ENCODE data around the gene NUDT8. TPM values are rescaled to one million over a fixed set of nuclear protein-coding genes. Genes with fewer than 3 reads are reported as not detected.

NUDT8 gene
- polyA plus RNA-seq, 1 donor (not counting 4 experiments of a cell fraction or from before 2014, with no cell fraction given) = 1.1 TPM

DNA sequence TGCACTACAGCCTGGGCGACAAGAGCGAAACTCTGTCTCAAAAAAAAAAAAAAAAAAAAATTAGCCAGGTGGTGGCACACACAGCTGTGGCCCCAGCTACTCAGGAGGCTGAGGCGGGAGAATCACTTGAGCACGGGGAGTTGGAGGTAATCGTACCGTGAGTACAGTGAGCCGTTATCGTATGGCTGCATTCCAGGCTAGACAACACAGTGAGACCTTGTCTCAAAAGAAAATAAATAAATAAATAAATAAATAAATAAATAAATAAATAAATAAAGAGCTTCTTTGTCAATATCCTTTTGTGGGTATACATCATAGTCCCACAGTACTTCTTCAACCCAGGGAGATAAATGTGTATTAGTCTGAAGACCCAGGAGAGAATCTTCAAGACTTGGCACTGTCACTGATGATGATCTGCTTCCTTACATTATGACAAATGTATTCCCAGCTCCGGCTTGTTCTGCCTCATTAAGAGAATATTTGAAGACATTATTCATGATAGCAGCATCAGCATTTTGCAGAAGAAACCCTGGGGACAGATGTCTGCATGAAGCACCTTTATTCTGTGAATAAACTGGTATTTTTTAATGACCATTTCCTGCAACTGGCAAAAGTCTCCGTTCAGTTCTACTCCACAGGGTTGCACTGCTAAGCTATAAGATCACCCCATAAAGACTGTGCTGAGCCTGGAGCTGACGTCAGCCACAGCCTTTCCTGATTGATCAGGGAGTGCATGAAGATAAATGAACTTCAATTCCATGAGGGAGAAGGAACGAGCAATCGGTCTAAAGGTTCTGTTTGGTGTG, 22.4 kb upstream of the NUDT8 start:
- DNase-seq (ENCODE audit: low read depth, low spot score) (no peak), FAIRE-seq (peak; percentile 67)

DNA sequence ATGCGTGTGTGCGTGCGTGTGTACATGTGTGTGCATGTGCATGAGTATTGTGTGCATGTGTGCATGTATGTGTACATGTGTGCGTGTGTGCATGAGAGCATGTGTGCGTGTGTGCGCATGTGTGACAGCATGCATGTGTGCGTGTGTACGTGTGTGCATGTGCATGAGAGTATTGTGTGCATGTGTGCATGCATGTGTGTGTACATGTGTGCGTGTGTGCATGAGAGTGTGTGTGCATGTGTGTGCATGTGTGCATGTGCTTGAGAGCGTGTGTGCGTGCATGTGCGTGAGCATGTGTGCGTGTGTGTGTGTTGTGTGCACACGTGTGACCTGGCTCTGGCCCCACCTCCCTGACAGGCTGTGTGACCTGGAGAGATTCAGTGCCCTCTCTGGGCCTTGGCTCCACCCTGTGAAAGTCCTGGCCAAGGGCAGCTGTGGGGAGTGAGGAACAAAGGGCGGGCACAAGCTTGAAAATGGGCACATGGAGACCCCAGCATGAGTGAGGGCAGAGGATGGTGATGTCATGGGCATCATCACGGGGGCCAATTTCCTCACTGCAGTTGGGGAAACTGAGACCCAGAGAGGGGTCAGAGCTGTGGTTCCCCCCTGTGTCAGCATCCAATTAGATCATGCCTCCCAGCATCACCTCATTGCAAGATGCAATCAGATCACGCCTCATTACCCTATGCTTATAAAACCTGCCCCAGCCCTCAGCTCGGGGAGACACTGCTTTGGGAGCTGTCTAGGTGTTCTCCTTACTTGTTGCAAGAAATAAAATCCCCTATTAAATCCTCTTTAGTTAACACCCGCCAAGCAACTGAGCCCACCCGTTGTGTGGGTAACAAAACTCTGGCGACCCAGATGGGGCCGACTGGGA, 20.1 kb upstream of the NUDT8 start:
- DNase-seq (ENCODE audit: low read depth, low spot score) = no peak
- no peak overlapping the region for H3K4me2 ChIP-seq (ENCODE audit: control insufficient read depth, extremely low read depth, insufficient read depth, low read depth, low read length)
- H3K36me3 ChIP-seq (ENCODE audit: control insufficient read depth in 2 of 2, extremely low read depth in 1 of 2, insufficient read depth in 2 of 2, low read length in 2 of 2) = no peaks in the 10 kb centered on the region
- TF ChIP-seq EZH2 (IDR thresholded peaks at IDR 0.05; ENCODE audit: low read length) = no peak
- TF ChIP-seq, protein P1, sequence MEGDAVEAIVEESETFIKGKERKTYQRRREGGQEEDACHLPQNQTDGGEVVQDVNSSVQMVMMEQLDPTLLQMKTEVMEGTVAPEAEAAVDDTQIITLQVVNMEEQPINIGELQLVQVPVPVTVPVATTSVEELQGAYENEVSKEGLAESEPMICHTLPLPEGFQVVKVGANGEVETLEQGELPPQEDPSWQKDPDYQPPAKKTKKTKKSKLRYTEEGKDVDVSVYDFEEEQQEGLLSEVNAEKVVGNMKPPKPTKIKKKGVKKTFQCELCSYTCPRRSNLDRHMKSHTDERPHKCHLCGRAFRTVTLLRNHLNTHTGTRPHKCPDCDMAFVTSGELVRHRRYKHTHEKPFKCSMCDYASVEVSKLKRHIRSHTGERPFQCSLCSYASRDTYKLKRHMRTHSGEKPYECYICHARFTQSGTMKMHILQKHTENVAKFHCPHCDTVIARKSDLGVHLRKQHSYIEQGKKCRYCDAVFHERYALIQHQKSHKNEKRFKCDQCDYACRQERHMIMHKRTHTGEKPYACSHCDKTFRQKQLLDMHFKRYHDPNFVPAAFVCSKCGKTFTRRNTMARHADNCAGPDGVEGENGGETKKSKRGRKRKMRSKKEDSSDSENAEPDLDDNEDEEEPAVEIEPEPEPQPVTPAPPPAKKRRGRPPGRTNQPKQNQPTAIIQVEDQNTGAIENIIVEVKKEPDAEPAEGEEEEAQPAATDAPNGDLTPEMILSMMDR (optimal IDR thresholded peaks at IDR 0.05 in 1 of 3, IDR thresholded peaks at IDR 0.05 in 1 of 3, conservative IDR thresholded peaks at IDR 0.05 in 1 of 3; ENCODE audit: extremely low read depth in 1 of 3, insufficient read depth in 2 of 3, low read length in 3 of 3) = no peak
- dilution Hi-C loops (cut with MboI; ENCODE audit: extremely low pct_ligation_motif_present, low sequenced_read_pairs) = no loop called here
- no peak overlapping the region for H3K4me3 ChIP-seq (ENCODE audit: control insufficient read depth in 2 of 3, extremely low read depth in 1 of 3, insufficient read depth in 2 of 3, low read depth in 1 of 3, low read length in 3 of 3)
- H3K9me3 ChIP-seq (ENCODE audit: control insufficient read depth, low read depth, low read length) = no peaks in the 10 kb centered on the region
- no peak overlapping the region for H3K27ac ChIP-seq (ENCODE audit: control insufficient read depth, insufficient read depth, low read length)
- H3K9me1 ChIP-seq (ENCODE audit: control insufficient read depth, extremely low read depth, insufficient read depth, low read length) = no peaks in the 10 kb centered on the region
- H2AFZ ChIP-seq (ENCODE audit: control insufficient read depth, low read length) = no peak overlapping the region
- H4K20me1 ChIP-seq (ENCODE audit: control insufficient read depth, extremely low read depth, insufficient read depth, low read length) = no peaks in the 10 kb centered on the region
- H3K79me2 ChIP-seq (ENCODE audit: control insufficient read depth, insufficient read depth, low read length) = no peaks in the 10 kb centered on the region
- no peaks in the 10 kb centered on the region for H3K27me3 ChIP-seq (ENCODE audit: control insufficient read depth, extremely low read depth, insufficient read depth, low read length)
- H3K9ac ChIP-seq (ENCODE audit: control insufficient read depth, extremely low read depth, insufficient read depth, low read length) = no peak overlapping the region
- H3K4me1 ChIP-seq (ENCODE audit: control insufficient read depth, extremely low read depth, insufficient read depth, low read length) = peaks cover 6% of the 10 kb centered on the region
- no peak for FAIRE-seq

More for the DNA sequence above, 22.4 kb upstream of the NUDT8 start:
- H3K4me2 ChIP-seq (ENCODE audit: control insufficient read depth, extremely low read depth, insufficient read depth, low read depth, low read length) = peak overlapping the region; percentile 2
- no peaks in the 10 kb centered on the region for H3K79me2 ChIP-seq (ENCODE audit: control insufficient read depth, insufficient read depth, low read length)
- no peak overlapping the region for H3K4me3 ChIP-seq (ENCODE audit: control insufficient read depth in 2 of 3, extremely low read depth in 1 of 3, insufficient read depth in 2 of 3, low read depth in 1 of 3, low read length in 3 of 3)
- no peak overlapping the region for H3K9ac ChIP-seq (ENCODE audit: control insufficient read depth, extremely low read depth, insufficient read depth, low read length)
- H2AFZ ChIP-seq (ENCODE audit: control insufficient read depth, low read length) = no peak overlapping the region
- H4K20me1 ChIP-seq (ENCODE audit: control insufficient read depth, extremely low read depth, insufficient read depth, low read length) = no peaks in the 10 kb centered on the region
- TF ChIP-seq, protein P1 (optimal IDR thresholded peaks at IDR 0.05 in 1 of 3, IDR thresholded peaks at IDR 0.05 in 1 of 3, conservative IDR thresholded peaks at IDR 0.05 in 1 of 3; ENCODE audit: extremely low read depth in 1 of 3, insufficient read depth in 2 of 3, low read length in 3 of 3) = no peak
- TF ChIP-seq EZH2 (IDR thresholded peaks at IDR 0.05; ENCODE audit: low read length) = no peak
- no peaks in the 10 kb centered on the region for H3K9me1 ChIP-seq (ENCODE audit: control insufficient read depth, extremely low read depth, insufficient read depth, low read length)
- no peaks in the 10 kb centered on the region for H3K36me3 ChIP-seq (ENCODE audit: control insufficient read depth in 2 of 2, extremely low read depth in 1 of 2, insufficient read depth in 2 of 2, low read length in 2 of 2)
- no peaks in the 10 kb centered on the region for H3K9me3 ChIP-seq (ENCODE audit: control insufficient read depth, low read depth, low read length)
- dilution Hi-C loops (cut with MboI; ENCODE audit: extremely low pct_ligation_motif_present, low sequenced_read_pairs) = no loop called here
- H3K27ac ChIP-seq (ENCODE audit: control insufficient read depth, insufficient read depth, low read length) = no peak overlapping the region
- H3K27me3 ChIP-seq (ENCODE audit: control insufficient read depth, extremely low read depth, insufficient read depth, low read length) = no peaks in the 10 kb centered on the region
- peaks cover 15% of the 10 kb centered on the region for H3K4me1 ChIP-seq (ENCODE audit: control insufficient read depth, extremely low read depth, insufficient read depth, low read length)
